Endothelial cell of umbilical vein (primary cell): Measurements from ENCODE around the gene NME7. TPM values are rescaled to one million over a fixed set of nuclear protein-coding genes. Genes with fewer than 3 reads are reported as not detected.

Experiments
- BruUV-seq: library from RNA; stranded (reverse); fragments of 400-500 nt; replicated peaks from 2 replicates; lab custom pipeline; 2021; lab: Mats Ljungman, UMichigan
- CTCF ChIA-PET: fragments of 300-600, 350-600 bp; sonication (Branson Sonifier 250); formaldehyde crosslinking; loops from one replicate; lab custom pipeline; 2021; ENCODE audit warnings: antibody characterized with exemption, inconsistent platforms; lab: Charles Lee
- POLR2A ChIA-PET: fragments of 300-600, 350-600 bp; sonication (Branson Sonifier 250); formaldehyde crosslinking; loops from one replicate; lab custom pipeline; 2021; ENCODE audit warnings: antibody characterized with exemption, inconsistent platforms; lab: Charles Lee
- DNase-seq: peaks from one replicate; pipeline ENCODE4 v3.0.0-alpha.2; 2011; ENCODE audit warnings: low read depth, low spot score
- FAIRE-seq: peaks from 2 replicates; lab custom pipeline; 2011; peaks lifted over from hg19 to GRCh38; lab: Jason Lieb, UNC
- H2AFZ ChIP-seq: 2 replicates; pipeline ENCODE4 v1.6.0; 2012; ENCODE audit warnings: low read depth, low read length, control low read depth, inconsistent platforms
- H3K27ac ChIP-seq: 2 replicates; pipeline ENCODE4 v1.5.1; 2011; ENCODE audit warnings: low read depth, mild to moderate bottlenecking, control low read depth, low read length, moderate library complexity; ENCODE audit not compliant: insufficient read depth
- H3K27me3 ChIP-seq, 2 experiments: 2 replicates each; pipeline versions ENCODE4 v1.6.0 to v1.6.1; 2011; ENCODE audit warnings: low read length in 2 of 2, mixed read lengths in 1 of 2; ENCODE audit not compliant: control insufficient read depth in 2 of 2, insufficient read depth in 2 of 2
- H3K36me3 ChIP-seq, 2 experiments: 2 replicates in 1 of 2; 3 replicates in 1 of 2; pipeline ENCODE4 v1.5.1; 2011; ENCODE audit warnings: low read length in 2 of 2, mild to moderate bottlenecking in 1 of 2, moderate library complexity in 1 of 2; ENCODE audit not compliant: control insufficient read depth in 2 of 2, insufficient read depth in 2 of 2; ENCODE audit errors: extremely low read depth in 1 of 2
- H3K4me1 ChIP-seq: 3 replicates; pipeline ENCODE4 v1.5.1; 2011; ENCODE audit warnings: mild to moderate bottlenecking, low read length; ENCODE audit not compliant: control insufficient read depth, insufficient read depth; ENCODE audit errors: extremely low read depth
- H3K4me2 ChIP-seq: 2 replicates; pipeline ENCODE4 v1.6.1; 2011; ENCODE audit warnings: low read length, control low read depth, mixed read lengths; ENCODE audit not compliant: insufficient read depth
- H3K4me3 ChIP-seq, 3 experiments: fragments of 200-600 bp in 1 of 3; sonication (generic), shearing (Covaris generic) in 1 of 3; replicated peaks in 1 of 3; 2 replicates each; pipeline ENCODE4 v1.5.1; 2011 to 2016; ENCODE audit warnings: control low read depth in 3 of 3, low read length in 3 of 3, mild to moderate bottlenecking in 2 of 3, inconsistent platforms in 1 of 3, low read depth in 1 of 3, moderate library complexity in 1 of 3; ENCODE audit not compliant: insufficient read depth in 1 of 3
- H3K79me2 ChIP-seq: 2 replicates; pipeline ENCODE4 v1.6.0; 2012; ENCODE audit warnings: low read length, inconsistent platforms; ENCODE audit not compliant: control insufficient read depth, insufficient read depth
- H3K9ac ChIP-seq: replicated peaks from 2 replicates; pipeline ENCODE3; 2011; ENCODE audit warnings: low read length, control low read depth; ENCODE audit not compliant: insufficient read depth; ENCODE audit errors: extremely low read depth
- H3K9me1 ChIP-seq: replicated peaks from 3 replicates; pipeline ENCODE4 v1.6.0; 2011; ENCODE audit warnings: mild to moderate bottlenecking, low read length; ENCODE audit not compliant: control insufficient read depth, insufficient read depth; ENCODE audit errors: extremely low read depth
- H3K9me3 ChIP-seq: replicated peaks from 2 replicates; pipeline ENCODE4 v1.5.1; 2012; ENCODE audit warnings: low read length, inconsistent platforms; ENCODE audit not compliant: control insufficient read depth, insufficient read depth
- H4K20me1 ChIP-seq: replicated peaks from 2 replicates; pipeline ENCODE3; 2011; ENCODE audit warnings: mild to moderate bottlenecking, low read length; ENCODE audit not compliant: control insufficient read depth, insufficient read depth; ENCODE audit errors: extremely low read depth
- CTCF ChIP-seq, 2 donors: IDR thresholded peaks; 1 replicate in 1 of 2; 2 replicates in 1 of 2; pipeline ENCODE4 v1.5.1; 2011; ENCODE audit warnings: low read length in 2 of 2, mild to moderate bottlenecking in 2 of 2, moderate library complexity in 2 of 2, control low read depth in 1 of 2, inconsistent platforms in 1 of 2, low read depth in 1 of 2; ENCODE audit not compliant: insufficient read depth in 1 of 2; ENCODE audit errors: extremely low read depth in 1 of 2
- EZH2 ChIP-seq: IDR thresholded peaks from 2 replicates; pipeline ENCODE4 v1.6.1; 2012; ENCODE audit warnings: borderline replicate concordance, low read depth, mild to moderate bottlenecking, moderate library complexity, low read length, inconsistent platforms; ENCODE audit not compliant: severe bottlenecking
- FOS ChIP-seq: IDR thresholded peaks from 2 replicates; pipeline ENCODE4 v1.6.1; 2011; ENCODE audit warnings: mild to moderate bottlenecking, low read length, moderate library complexity, borderline replicate concordance; ENCODE audit not compliant: insufficient read depth
- GATA2 ChIP-seq: IDR thresholded peaks from 2 replicates; pipeline ENCODE4 v1.7.0; 2011; ENCODE audit warnings: low read depth, mild to moderate bottlenecking, moderate library complexity, mixed read lengths, low read length; ENCODE audit not compliant: insufficient read length, insufficient read depth
- JUN ChIP-seq: IDR thresholded peaks from 2 replicates; pipeline ENCODE4 v1.6.1; 2011; ENCODE audit warnings: borderline replicate concordance, low read depth; ENCODE audit not compliant: insufficient read length, insufficient read depth
- MAX ChIP-seq: IDR thresholded peaks from 2 replicates; pipeline ENCODE4 v1.6.1; 2011; ENCODE audit not compliant: insufficient read depth, insufficient read length
- MYC ChIP-seq: IDR thresholded peaks from one replicate; pipeline ENCODE4 v1.6.1; 2011; ENCODE audit warnings: mild to moderate bottlenecking, low read depth, low read length
- POLR2A ChIP-seq: IDR thresholded peaks from 2 replicates; pipeline ENCODE4 v1.6.1; 2012; ENCODE audit warnings: low read depth, mild to moderate bottlenecking, control low read depth, low read length
- POLR2AphosphoS5 ChIP-seq: IDR thresholded peaks from 2 replicates; pipeline ENCODE4 v1.6.1; 2012; ENCODE audit warnings: low read depth, mild to moderate bottlenecking, control low read depth, low read length, moderate library complexity; ENCODE audit not compliant: insufficient read depth
- dilution Hi-C: fragments of 300-500 bp; cut with MboI; formaldehyde crosslinking; loops from one replicate; pipeline ENCODE4 v1.15.0; 2019; ENCODE audit warnings: low sequenced_read_pairs; ENCODE audit not compliant: extremely low pct_ligation_motif_present
- intact Hi-C: fragments of 100-400 bp; cut with micrococcal nuclease; formaldehyde crosslinking; loops from one replicate; pipeline ENCODE4 v1.10.0; 2022
- polyA plus RNA-seq, 4 experiments: library from polyadenylated mRNA; depleted of rRNA in 3 of 4; stranded (reverse) in 3 of 4; unstranded in 1 of 4; fragments of >200 nt; gene quantifications; 2 replicates each; pipeline versions ENCODE4 v1.2.1 to v1.2.3, GENCODE V29; 2011 to 2012; ENCODE audit warnings: missing spikeins in 1 of 4
- total RNA-seq: library from RNA; stranded (reverse); gene quantifications from 2 replicates; pipeline ENCODE4 v1.2.3, GENCODE V29; 2021

Gene NME7
- total and polyA plus RNA-seq, 2 donors (not counting 3 experiments of a cell fraction or from before 2014, with no cell fraction given) = 16.5 to 25.3 TPM

GRCh38 chr1:169175461-169175860 is 192.1 kb downstream of the NME7 start:
- Histone ChIP-seq H3K79me2 (no peaks in the 10 kb centered on the region), H3K36me3 (no peaks in the 10 kb centered on the region), H3K9ac (no peak overlapping the region), H3K9me3 (no peaks in the 10 kb centered on the region), H3K4me1 (no peaks in the 10 kb centered on the region), H3K9me1 (no peaks in the 10 kb centered on the region), H4K20me1 (no peaks in the 10 kb centered on the region), H3K27me3 (no peaks in the 10 kb centered on the region), H3K4me3 (no peak overlapping the region), H3K4me2 (no peak overlapping the region), H3K27ac (no peak overlapping the region), H2AFZ (no peak overlapping the region)
- intact Hi-C loops (no loop called here), dilution Hi-C loops (no loop called here)
- CTCF ChIA-PET = interaction anchor here (0.6 kb wide), 1 partner anchor 172 kb away, joined by 3 read pairs; no protein-coding TSS in a partner anchor
- BruUV-seq = no TSS peak
- no peak for TF ChIP-seq FOS
- no peak for TF ChIP-seq EZH2
- no peak for TF ChIP-seq MAX
- no peak for TF ChIP-seq JUN
- no peak for TF ChIP-seq MYC
- no peak for TF ChIP-seq POLR2AphosphoS5
- TF ChIP-seq GATA2 = no peak
- TF ChIP-seq POLR2A = no peak
- no peak for TF ChIP-seq CTCF (IDR thresholded peaks at IDR 0.05; ENCODE audit: extremely low read depth in 1 of 2, insufficient read depth in 1 of 2, low read depth in 1 of 2, low read length in 2 of 2)
- DNase-seq (no peak), FAIRE-seq (no peak)
- POLR2A ChIA-PET = no interaction called here
